Liver (tissue), 9 donors: Measurements from ENCODE around the gene ST7. TPM values are rescaled to one million over a fixed set of nuclear protein-coding genes. Genes with fewer than 3 reads are reported as not detected.

Experiments
- DNase-seq: peaks from one replicate; pipeline ENCODE4 v3.0.0-alpha.2; 2017; ENCODE audit warnings: low spot score
- H3K27ac ChIP-seq, 2 donors: one replicate each; pipeline ENCODE4 v1.7.0; 2013; ENCODE audit warnings: inconsistent platforms in 2 of 2, low read length in 2 of 2, control low read depth in 1 of 2, low read depth in 1 of 2, mild to moderate bottlenecking in 1 of 2
- H3K27me3 ChIP-seq, 4 donors: one replicate each; pipeline versions ENCODE4 v1.6.1 to v1.7.0; 2013; ENCODE audit warnings: low read length in 3 of 4, inconsistent platforms in 1 of 4, mild to moderate bottlenecking in 1 of 4, moderate library complexity in 1 of 4; ENCODE audit not compliant: control insufficient read depth in 4 of 4, insufficient read depth in 4 of 4
- H3K36me3 ChIP-seq, 4 donors: one replicate each; pipeline versions ENCODE4 v1.6.1 to v1.7.0; 2013; ENCODE audit warnings: low read length in 3 of 4, mild to moderate bottlenecking in 3 of 4, low read depth in 1 of 4, moderate library complexity in 1 of 4; ENCODE audit not compliant: control insufficient read depth in 4 of 4, insufficient read depth in 3 of 4
- H3K4me1 ChIP-seq, 4 donors: one replicate each; pipeline versions ENCODE4 v1.6.1 to v1.7.0; 2013; ENCODE audit warnings: low read length in 3 of 4, mild to moderate bottlenecking in 3 of 4, moderate library complexity in 1 of 4; ENCODE audit not compliant: control insufficient read depth in 4 of 4, insufficient read depth in 4 of 4
- H3K4me3 ChIP-seq, 3 donors: one replicate each; pipeline versions ENCODE4 v1.6.1 to v1.7.0; 2013; ENCODE audit warnings: low read length in 3 of 3, control low read depth in 1 of 3, low read depth in 1 of 3, mild to moderate bottlenecking in 1 of 3
- H3K9ac ChIP-seq, 2 donors: one replicate each; pipeline ENCODE4 v1.7.0; 2013; ENCODE audit warnings: low read length in 2 of 2, mild to moderate bottlenecking in 2 of 2, moderate library complexity in 2 of 2, control low read depth in 1 of 2, low read depth in 1 of 2
- H3K9me3 ChIP-seq, 4 donors: one replicate each; pipeline versions ENCODE4 v1.6.1 to v1.7.0; 2013; ENCODE audit warnings: low read length in 3 of 4; ENCODE audit not compliant: control insufficient read depth in 4 of 4
- EGR1 ChIP-seq, 2 donors: IDR thresholded peaks; 2 replicates each; pipeline ENCODE4 v1.6.1; 2016 to 2018; ENCODE audit warnings: antibody characterized with exemption in 2 of 2, low read depth in 2 of 2
- FOXA1 ChIP-seq: IDR thresholded peaks from 2 replicates; pipeline ENCODE4 v1.6.1; 2016; ENCODE audit warnings: antibody characterized with exemption
- FOXA2 ChIP-seq: IDR thresholded peaks from 2 replicates; pipeline ENCODE4 v1.6.1; 2016; ENCODE audit warnings: antibody characterized with exemption
- GABPA ChIP-seq, 2 donors: IDR thresholded peaks in 1 of 2; conservative IDR thresholded peaks in 1 of 2; 2 replicates each; pipeline ENCODE4 v1.6.1; 2016; ENCODE audit warnings: antibody characterized with exemption in 2 of 2, mild to moderate bottlenecking in 1 of 2, moderate library complexity in 1 of 2
- HNF4A ChIP-seq, 2 donors: conservative IDR thresholded peaks; 2 replicates each; pipeline ENCODE4 v1.6.1; 2016; ENCODE audit warnings: antibody characterized with exemption in 2 of 2, mild to moderate bottlenecking in 2 of 2
- HNF4G ChIP-seq: IDR thresholded peaks from 2 replicates; pipeline ENCODE4 v1.6.1; 2016; ENCODE audit warnings: antibody characterized with exemption
- JUND ChIP-seq, 2 donors: IDR thresholded peaks; 2 replicates each; pipeline ENCODE4 v1.6.1; 2016; ENCODE audit warnings: antibody characterized with exemption in 2 of 2
- NR2F2 ChIP-seq: IDR thresholded peaks from 2 replicates; pipeline ENCODE4 v1.6.1; 2016; ENCODE audit warnings: antibody characterized with exemption
- RAD21 ChIP-seq, 2 donors: IDR thresholded peaks; 2 replicates each; pipeline ENCODE4 v1.6.1; 2016; ENCODE audit warnings: antibody characterized with exemption in 2 of 2, mild to moderate bottlenecking in 2 of 2
- RXRA ChIP-seq, 2 donors: IDR thresholded peaks; 2 replicates each; pipeline ENCODE4 v1.6.1; 2017 to 2018; ENCODE audit warnings: antibody characterized with exemption in 2 of 2, mild to moderate bottlenecking in 1 of 2
- SP1 ChIP-seq: IDR thresholded peaks from 2 replicates; pipeline ENCODE4 v1.6.1; 2018; ENCODE audit warnings: antibody characterized with exemption, mild to moderate bottlenecking
- TAF1 ChIP-seq: conservative IDR thresholded peaks from 2 replicates; pipeline ENCODE4 v1.6.1; 2016; ENCODE audit warnings: antibody characterized with exemption, mild to moderate bottlenecking
- YY1 ChIP-seq: IDR thresholded peaks from 2 replicates; pipeline ENCODE4 v1.6.1; 2016; ENCODE audit warnings: antibody characterized with exemption, mild to moderate bottlenecking
- WGBS: extraction: QIAGEN DNeasy Blood & Tissue Kit; methylation state at CpG from one replicate; pipeline ENCODE4 v1.1.7; 2013; 5-methylcytosine and 5-hydroxymethylcytosine counted together
- polyA plus RNA-seq, 2 donors: library from polyadenylated mRNA; stranded (reverse) in 1 of 2; unstranded in 1 of 2; fragments of 200-250 nt in 1 of 2; fragments of >200 nt in 1 of 2; fragmentation: Nextera tagmentation in 1 of 2; extraction: Ambion mirVana in 1 of 2; gene quantifications; one replicate each; pipeline versions ENCODE4 v1.2.1 to v1.2.3, GENCODE V29; 2013 to 2015
- total RNA-seq, 2 donors: library from RNA; depleted of rRNA; stranded (reverse); fragments of >200 nt; gene quantifications; one replicate each; pipeline ENCODE4 v1.2.3, GENCODE V29; 2014
- TF ChIP-seq, protein P1 (sequence below): fragments of 150-350 bp; IDR thresholded peaks from 2 replicates; pipeline ENCODE4 v1.5.1; 2017; ENCODE audit warnings: improper control_type of control experiment, low read depth, low read length; ENCODE audit not compliant: missing input control
- TF ChIP-seq, protein P2 (sequence below): IDR thresholded peaks from 2 replicates; pipeline ENCODE4 v1.6.1; 2016; ENCODE audit warnings: antibody characterized with exemption, mild to moderate bottlenecking
- TF ChIP-seq, protein P3 (sequence below): IDR thresholded peaks from 2 replicates; pipeline ENCODE4 v1.6.1; 2016; ENCODE audit warnings: antibody characterized with exemption
- TF ChIP-seq, protein P4 (sequence below): IDR thresholded peaks from 2 replicates; pipeline ENCODE4 v1.6.1; 2016; ENCODE audit warnings: antibody characterized with exemption
- TF ChIP-seq, protein P5 (sequence below): IDR thresholded peaks from 2 replicates; pipeline ENCODE4 v1.6.1; 2016; ENCODE audit warnings: antibody characterized with exemption
- donor health status: healthy.
- donor health status: healthy.
- donor health status: healthy.
- donor health status: healthy.
- donor health status: healthy.

ST7 gene
- total and polyA plus RNA-seq, 4 donors: 13.5 to 30.7 (median 22.6) TPM

DNA sequence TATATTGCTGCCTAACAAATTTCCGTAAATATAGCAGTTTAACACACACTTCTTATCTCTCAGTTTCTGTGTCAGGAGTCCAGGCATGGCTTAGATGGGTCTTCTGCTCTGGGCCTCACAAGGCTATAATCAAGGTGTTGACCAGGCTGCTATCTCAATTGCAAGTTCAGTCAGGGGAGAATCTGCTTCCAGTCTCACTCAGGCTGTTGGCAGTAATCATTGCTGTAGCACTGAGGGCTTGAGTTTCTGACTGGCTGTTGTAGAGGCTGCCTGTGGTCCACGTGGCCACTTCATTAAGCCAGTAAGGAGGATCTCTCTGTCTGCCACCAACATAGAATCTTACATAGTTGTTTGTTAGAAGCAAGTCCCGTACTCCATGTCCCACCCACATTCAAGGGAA, 138.4 kb downstream of the ST7 start:
- Histone ChIP-seq H3K36me3 (no peaks in the 10 kb centered on the region), H3K27ac (no peak overlapping the region), H3K9me3 (no peaks in the 10 kb centered on the region), H3K9ac (no peak overlapping the region), H3K4me3 (no peak overlapping the region), H3K4me1 (peaks cover 0 to 4% (median 0%) of the 10 kb centered on the region in 4 donors), H3K27me3 (no peaks in the 10 kb centered on the region)
- TF ChIP-seq, protein P1, sequence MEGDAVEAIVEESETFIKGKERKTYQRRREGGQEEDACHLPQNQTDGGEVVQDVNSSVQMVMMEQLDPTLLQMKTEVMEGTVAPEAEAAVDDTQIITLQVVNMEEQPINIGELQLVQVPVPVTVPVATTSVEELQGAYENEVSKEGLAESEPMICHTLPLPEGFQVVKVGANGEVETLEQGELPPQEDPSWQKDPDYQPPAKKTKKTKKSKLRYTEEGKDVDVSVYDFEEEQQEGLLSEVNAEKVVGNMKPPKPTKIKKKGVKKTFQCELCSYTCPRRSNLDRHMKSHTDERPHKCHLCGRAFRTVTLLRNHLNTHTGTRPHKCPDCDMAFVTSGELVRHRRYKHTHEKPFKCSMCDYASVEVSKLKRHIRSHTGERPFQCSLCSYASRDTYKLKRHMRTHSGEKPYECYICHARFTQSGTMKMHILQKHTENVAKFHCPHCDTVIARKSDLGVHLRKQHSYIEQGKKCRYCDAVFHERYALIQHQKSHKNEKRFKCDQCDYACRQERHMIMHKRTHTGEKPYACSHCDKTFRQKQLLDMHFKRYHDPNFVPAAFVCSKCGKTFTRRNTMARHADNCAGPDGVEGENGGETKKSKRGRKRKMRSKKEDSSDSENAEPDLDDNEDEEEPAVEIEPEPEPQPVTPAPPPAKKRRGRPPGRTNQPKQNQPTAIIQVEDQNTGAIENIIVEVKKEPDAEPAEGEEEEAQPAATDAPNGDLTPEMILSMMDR: no peak
- TF ChIP-seq RAD21 (IDR thresholded peaks at IDR 0.05): no peak
- TF ChIP-seq FOXA1: no peak
- no peak for TF ChIP-seq SP1
- no peak for TF ChIP-seq TAF1
- TF ChIP-seq, protein P2, sequence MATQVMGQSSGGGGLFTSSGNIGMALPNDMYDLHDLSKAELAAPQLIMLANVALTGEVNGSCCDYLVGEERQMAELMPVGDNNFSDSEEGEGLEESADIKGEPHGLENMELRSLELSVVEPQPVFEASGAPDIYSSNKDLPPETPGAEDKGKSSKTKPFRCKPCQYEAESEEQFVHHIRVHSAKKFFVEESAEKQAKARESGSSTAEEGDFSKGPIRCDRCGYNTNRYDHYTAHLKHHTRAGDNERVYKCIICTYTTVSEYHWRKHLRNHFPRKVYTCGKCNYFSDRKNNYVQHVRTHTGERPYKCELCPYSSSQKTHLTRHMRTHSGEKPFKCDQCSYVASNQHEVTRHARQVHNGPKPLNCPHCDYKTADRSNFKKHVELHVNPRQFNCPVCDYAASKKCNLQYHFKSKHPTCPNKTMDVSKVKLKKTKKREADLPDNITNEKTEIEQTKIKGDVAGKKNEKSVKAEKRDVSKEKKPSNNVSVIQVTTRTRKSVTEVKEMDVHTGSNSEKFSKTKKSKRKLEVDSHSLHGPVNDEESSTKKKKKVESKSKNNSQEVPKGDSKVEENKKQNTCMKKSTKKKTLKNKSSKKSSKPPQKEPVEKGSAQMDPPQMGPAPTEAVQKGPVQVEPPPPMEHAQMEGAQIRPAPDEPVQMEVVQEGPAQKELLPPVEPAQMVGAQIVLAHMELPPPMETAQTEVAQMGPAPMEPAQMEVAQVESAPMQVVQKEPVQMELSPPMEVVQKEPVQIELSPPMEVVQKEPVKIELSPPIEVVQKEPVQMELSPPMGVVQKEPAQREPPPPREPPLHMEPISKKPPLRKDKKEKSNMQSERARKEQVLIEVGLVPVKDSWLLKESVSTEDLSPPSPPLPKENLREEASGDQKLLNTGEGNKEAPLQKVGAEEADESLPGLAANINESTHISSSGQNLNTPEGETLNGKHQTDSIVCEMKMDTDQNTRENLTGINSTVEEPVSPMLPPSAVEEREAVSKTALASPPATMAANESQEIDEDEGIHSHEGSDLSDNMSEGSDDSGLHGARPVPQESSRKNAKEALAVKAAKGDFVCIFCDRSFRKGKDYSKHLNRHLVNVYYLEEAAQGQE: no peak
- TF ChIP-seq HNF4A (conservative IDR thresholded peaks at IDR 0.05): no peak
- TF ChIP-seq, protein P3, sequence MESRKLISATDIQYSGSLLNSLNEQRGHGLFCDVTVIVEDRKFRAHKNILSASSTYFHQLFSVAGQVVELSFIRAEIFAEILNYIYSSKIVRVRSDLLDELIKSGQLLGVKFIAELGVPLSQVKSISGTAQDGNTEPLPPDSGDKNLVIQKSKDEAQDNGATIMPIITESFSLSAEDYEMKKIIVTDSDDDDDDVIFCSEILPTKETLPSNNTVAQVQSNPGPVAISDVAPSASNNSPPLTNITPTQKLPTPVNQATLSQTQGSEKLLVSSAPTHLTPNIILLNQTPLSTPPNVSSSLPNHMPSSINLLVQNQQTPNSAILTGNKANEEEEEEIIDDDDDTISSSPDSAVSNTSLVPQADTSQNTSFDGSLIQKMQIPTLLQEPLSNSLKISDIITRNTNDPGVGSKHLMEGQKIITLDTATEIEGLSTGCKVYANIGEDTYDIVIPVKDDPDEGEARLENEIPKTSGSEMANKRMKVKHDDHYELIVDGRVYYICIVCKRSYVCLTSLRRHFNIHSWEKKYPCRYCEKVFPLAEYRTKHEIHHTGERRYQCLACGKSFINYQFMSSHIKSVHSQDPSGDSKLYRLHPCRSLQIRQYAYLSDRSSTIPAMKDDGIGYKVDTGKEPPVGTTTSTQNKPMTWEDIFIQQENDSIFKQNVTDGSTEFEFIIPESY: no peak
- no peak for TF ChIP-seq YY1
- TF ChIP-seq EGR1 (IDR thresholded peaks at IDR 0.05; ENCODE audit: low read depth in 2 of 2): no peak
- TF ChIP-seq HNF4G: no peak
- no peak for TF ChIP-seq GABPA (IDR thresholded peaks at IDR 0.05 in 1 of 2, conservative IDR thresholded peaks at IDR 0.05 in 1 of 2)
- TF ChIP-seq, protein P4, sequence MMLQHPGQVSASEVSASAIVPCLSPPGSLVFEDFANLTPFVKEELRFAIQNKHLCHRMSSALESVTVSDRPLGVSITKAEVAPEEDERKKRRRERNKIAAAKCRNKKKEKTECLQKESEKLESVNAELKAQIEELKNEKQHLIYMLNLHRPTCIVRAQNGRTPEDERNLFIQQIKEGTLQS: no peak
- no peak for TF ChIP-seq NR2F2
- TF ChIP-seq RXRA (IDR thresholded peaks at IDR 0.05): no peak
- no peak for TF ChIP-seq JUND (IDR thresholded peaks at IDR 0.05)
- TF ChIP-seq, protein P5, sequence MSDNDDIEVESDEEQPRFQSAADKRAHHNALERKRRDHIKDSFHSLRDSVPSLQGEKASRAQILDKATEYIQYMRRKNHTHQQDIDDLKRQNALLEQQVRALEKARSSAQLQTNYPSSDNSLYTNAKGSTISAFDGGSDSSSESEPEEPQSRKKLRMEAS: no peak
- TF ChIP-seq FOXA2: no peak
- 93% methylated on average over 3 of the region's 3 CpGs for WGBS
- no peak for DNase-seq
